ENCODE data around the gene SMTNL2.

- no peak for TF ChIP-seq EZH2 (optimal IDR thresholded peaks at IDR 0.05; ENCODE audit: low read depth, low read length)
- TF ChIP-seq, protein P1, sequence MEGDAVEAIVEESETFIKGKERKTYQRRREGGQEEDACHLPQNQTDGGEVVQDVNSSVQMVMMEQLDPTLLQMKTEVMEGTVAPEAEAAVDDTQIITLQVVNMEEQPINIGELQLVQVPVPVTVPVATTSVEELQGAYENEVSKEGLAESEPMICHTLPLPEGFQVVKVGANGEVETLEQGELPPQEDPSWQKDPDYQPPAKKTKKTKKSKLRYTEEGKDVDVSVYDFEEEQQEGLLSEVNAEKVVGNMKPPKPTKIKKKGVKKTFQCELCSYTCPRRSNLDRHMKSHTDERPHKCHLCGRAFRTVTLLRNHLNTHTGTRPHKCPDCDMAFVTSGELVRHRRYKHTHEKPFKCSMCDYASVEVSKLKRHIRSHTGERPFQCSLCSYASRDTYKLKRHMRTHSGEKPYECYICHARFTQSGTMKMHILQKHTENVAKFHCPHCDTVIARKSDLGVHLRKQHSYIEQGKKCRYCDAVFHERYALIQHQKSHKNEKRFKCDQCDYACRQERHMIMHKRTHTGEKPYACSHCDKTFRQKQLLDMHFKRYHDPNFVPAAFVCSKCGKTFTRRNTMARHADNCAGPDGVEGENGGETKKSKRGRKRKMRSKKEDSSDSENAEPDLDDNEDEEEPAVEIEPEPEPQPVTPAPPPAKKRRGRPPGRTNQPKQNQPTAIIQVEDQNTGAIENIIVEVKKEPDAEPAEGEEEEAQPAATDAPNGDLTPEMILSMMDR (IDR thresholded peaks at IDR 0.05; ENCODE audit: low read length) = no peak
Observed at GRCh38 chr17:4544135-4544950, 40.0 kb upstream of the SMTNL2 start.

Data from MM.1S (cell line).